HepG2 (cell line): ENCODE data around the gene GADD45GIP1. TPM values are rescaled to one million over a fixed set of nuclear protein-coding genes. Genes with fewer than 3 reads are reported as not detected.

Source experiments
- ELK4 ChIP-seq: sonication (generic); formaldehyde crosslinking; IDR thresholded peaks from 2 replicates; pipeline ENCODE4 v1.9.0; 2021; ENCODE audit warnings: missing genetic modification reagents, borderline replicate concordance
- KIAA2018 ChIP-seq: sonication (generic); formaldehyde crosslinking; IDR thresholded peaks from 2 replicates; pipeline ENCODE4 v1.5.0; 2020; ENCODE audit warnings: mild to moderate bottlenecking, missing genetic modification reagents, borderline replicate concordance
- SP140L ChIP-seq: sonication (generic); formaldehyde crosslinking; IDR thresholded peaks from 2 replicates; pipeline ENCODE4 v1.4.0; 2020; ENCODE audit warnings: missing genetic modification reagents, borderline replicate concordance
- TBX3 ChIP-seq: fragments of 450-650 bp; IDR thresholded peaks from 2 replicates; pipeline ENCODE4 v1.6.1; 2017; ENCODE audit warnings: antibody characterized with exemption, mild to moderate bottlenecking, inconsistent platforms, borderline replicate concordance
- TFE3 ChIP-seq: IDR thresholded peaks from 2 replicates; pipeline ENCODE4 v1.6.1; 2016
- ZBTB34 ChIP-seq: sonication (generic); formaldehyde crosslinking; IDR thresholded peaks from 2 replicates; pipeline ENCODE4 v1.8.0; 2022; ENCODE audit warnings: mild to moderate bottlenecking, missing genetic modification reagents
- ZNF549 ChIP-seq: sonication (generic); formaldehyde crosslinking; IDR thresholded peaks from 2 replicates; pipeline ENCODE4 v1.5.0; 2020; ENCODE audit warnings: missing genetic modification reagents
- ZNF646 ChIP-seq: sonication (generic); formaldehyde crosslinking; IDR thresholded peaks from 2 replicates; pipeline ENCODE4 v1.9.0; 2021; ENCODE audit warnings: mild to moderate bottlenecking, missing genetic modification reagents
- polyA plus RNA-seq, 8 experiments: library from polyadenylated mRNA; depleted of rRNA in 3 of 8; stranded (reverse) in 7 of 8; unstranded in 1 of 8; fragments of >200 nt; fragmentation: Illumina TruSeq in 4 of 8; extraction: Trizol in 4 of 8; gene quantifications; 2 replicates each; pipeline versions ENCODE4 v1.2.1 to v1.2.3, GENCODE V29; 2011 to 2016; ENCODE audit warnings: low read depth in 4 of 8, missing spikeins in 1 of 8, mixed read lengths in 1 of 8; ENCODE audit not compliant: insufficient read depth in 1 of 8
- total RNA-seq, 5 experiments: library from RNA; depleted of rRNA; stranded (reverse); fragments of >200 nt; fragmentation: Illumina TruSeq; extraction: Trizol; gene quantifications; 2 replicates each; pipeline ENCODE4 v1.2.3, GENCODE V29; 2016; ENCODE audit warnings: low read depth in 1 of 5

GADD45GIP1 gene
- total and polyA plus RNA-seq, 2 of the 13 experiments (the other 11 are each of a cell fraction or from before 2014, with no cell fraction given), result 24.6 to 30.7 TPM

- TF ChIP-seq KIAA2018 (CRISPR knock-in tag), result no peak
- no peak for TF ChIP-seq ZNF549
- TF ChIP-seq ZNF646 (CRISPR knock-in tag), result peak; percentile 94
- TF ChIP-seq ZBTB34 (CRISPR knock-in tag), result no peak
- TF ChIP-seq TBX3, result peak; percentile 34; the same call in 1 of the 2 replicates
- no peak for TF ChIP-seq SP140L
- no peak for TF ChIP-seq ELK4
- TF ChIP-seq TFE3 (CRISPR knock-in tag), result peak; percentile 77
Observed at GRCh38 chr19:12985049-12985776, 28.2 kb upstream of the GADD45GIP1 start (continued).
